Coronary artery (tissue), 2 donors: ENCODE measurements around the gene EEF1G.

Experiments
- DNase-seq: peaks from one replicate; pipeline ENCODE4 v3.0.0-alpha.2; 2017; ENCODE audit warnings: low spot score
- H3K27ac ChIP-seq, 2 donors: fragments of 200-600 bp; sonication (generic); one replicate each; pipeline ENCODE4 v1.5.1; 2016 to 2019
- H3K4me3 ChIP-seq: fragments of 200-600 bp; sonication (generic); 2 replicates; pipeline ENCODE4 v1.5.1; 2016; ENCODE audit warnings: mild to moderate bottlenecking, moderate library complexity
- CTCF ChIP-seq: fragments of 200-600 bp; sonication (generic); IDR thresholded peaks from one replicate; pipeline ENCODE4 v1.5.1; 2019; ENCODE audit warnings: antibody characterized with exemption

The EEF1G gene

GRCh38 chr11:62539238-62539925 is 34.3 kb downstream of the EEF1G start:
- Histone ChIP-seq H3K4me3 (peak overlapping the region; percentile 99), H3K27ac (peak overlapping the region; percentile 25 to 80)
- no peak for TF ChIP-seq CTCF
- DNase-seq = no peak

GRCh38 chr11:62538470-62539237 is 35.0 kb downstream of the EEF1G start:
- no peak for TF ChIP-seq CTCF
- H3K4me3 ChIP-seq = peak overlapping the region; percentile 99
- H3K27ac ChIP-seq = peak overlapping the region; percentile 25 to 80
- DNase-seq = no peak

- no peak for TF ChIP-seq CTCF
- Histone ChIP-seq H3K4me3 (peak overlapping the region; percentile 52), H3K27ac (peak overlapping the region in 1 of 2 donors; percentile 68)
- DNase-seq = no peak
Measured at GRCh38 chr11:62536301-62536957, 37.3 kb downstream of the EEF1G start.

GRCh38 chr11:62535802-62536201 is 37.9 kb downstream of the EEF1G start:
- H3K4me3 ChIP-seq = peak overlapping the region; percentile 52
- no peak for TF ChIP-seq CTCF
- DNase-seq = no peak
- H3K27ac ChIP-seq = peak overlapping the region in 1 of 2 donors; percentile 68

GRCh38 chr11:62534779-62535545 is 38.7 kb downstream of the EEF1G start:
- Histone ChIP-seq H3K27ac (peak overlapping the region in 1 of 2 donors; percentile 12), H3K4me3 (no peak overlapping the region)
- no peak for DNase-seq
- no peak for TF ChIP-seq CTCF

GRCh38 chr11:62532096-62532495 is 41.6 kb downstream of the EEF1G start:
- no peak for TF ChIP-seq CTCF
- no peak overlapping the region for H3K27ac ChIP-seq
- H3K4me3 ChIP-seq = no peak overlapping the region
- DNase-seq = no peak
